Astrocyte (in vitro differentiated cells and primary cell): ENCODE data around the gene FAM53B.
"Not testable (repeated sequence)": the region's sequence is repeated elsewhere in the genome, so short reads cannot be mapped to it uniquely, and the experiment has no call there.

ENCODE experiments used
- CTCF ChIP-seq: IDR thresholded peaks from 2 replicates; pipeline ENCODE4 v1.5.1; 2011; ENCODE audit warnings: low read depth, mild to moderate bottlenecking, inconsistent platforms, low read length, moderate library complexity; ENCODE audit not compliant: insufficient read depth
- EZH2 ChIP-seq: IDR thresholded peaks from 2 replicates; pipeline ENCODE4 v1.6.1; 2012; ENCODE audit warnings: mild to moderate bottlenecking, low read length, inconsistent platforms; ENCODE audit not compliant: insufficient read depth

GRCh38 chr10:124610186-124610585 is 134.0 kb downstream of the FAM53B start:
- TF ChIP-seq EZH2, CTCF: not testable (repeated sequence)
